Ureter (tissue), 1 donor: Measurements from ENCODE around the gene ZNF784. TPM values are rescaled to one million over a fixed set of nuclear protein-coding genes. Genes with fewer than 3 reads are reported as not detected.

Source experiments
- DNase-seq: peaks from one replicate; pipeline ENCODE4 v3.0.0-alpha.2; 2020; ENCODE audit warnings: low spot score
- total RNA-seq: library from RNA; stranded (reverse); gene quantifications from one replicate; pipeline ENCODE4 v1.2.4, GENCODE V29; 2023
- donor health status: DM: yes; HTN: yes; CAD: no.

ZNF784 gene
- total RNA-seq, 1 donor from 2014 or later: 9.5 TPM

DNA sequence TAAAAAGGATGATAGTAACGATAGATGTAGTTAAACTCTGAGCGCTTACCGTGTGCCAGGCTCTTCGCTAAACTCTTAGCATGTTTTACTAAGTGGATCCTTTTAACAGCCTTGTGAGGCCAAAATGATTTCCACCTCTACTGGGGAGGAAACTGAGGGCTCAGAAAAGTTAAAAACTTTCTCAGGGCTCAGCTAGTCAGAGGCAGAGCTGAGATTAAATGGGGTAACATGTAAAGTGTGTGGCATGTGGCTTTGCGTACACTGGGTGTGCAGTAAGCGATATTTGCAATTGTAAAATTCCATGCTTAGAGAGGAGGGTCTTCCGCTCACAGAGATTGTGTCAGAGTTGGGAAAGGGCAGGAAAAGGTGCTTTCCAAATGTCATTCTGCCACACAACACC is 32.2 kb upstream of the ZNF784 start:
- no peak for DNase-seq

DNA sequence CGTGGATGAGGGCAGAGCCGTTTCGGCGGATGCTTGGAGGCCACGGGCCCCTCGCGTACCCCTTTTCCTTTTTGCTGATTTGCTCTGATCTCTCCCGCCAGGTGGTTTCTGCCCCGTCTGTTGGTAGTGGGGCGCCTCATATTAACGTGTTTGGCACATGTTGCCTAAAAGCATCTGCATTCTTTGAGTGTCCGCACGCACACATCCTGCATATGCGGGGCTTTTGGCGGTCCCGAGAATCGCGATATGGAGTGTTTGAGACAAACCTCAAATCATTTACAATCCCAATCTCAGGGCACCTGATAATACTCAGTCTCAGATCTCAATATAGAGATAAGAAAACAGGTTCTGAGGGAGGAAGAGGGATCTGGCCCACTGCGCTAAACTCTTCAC is 31.3 kb upstream of the ZNF784 start:
- DNase-seq: no peak

DNA sequence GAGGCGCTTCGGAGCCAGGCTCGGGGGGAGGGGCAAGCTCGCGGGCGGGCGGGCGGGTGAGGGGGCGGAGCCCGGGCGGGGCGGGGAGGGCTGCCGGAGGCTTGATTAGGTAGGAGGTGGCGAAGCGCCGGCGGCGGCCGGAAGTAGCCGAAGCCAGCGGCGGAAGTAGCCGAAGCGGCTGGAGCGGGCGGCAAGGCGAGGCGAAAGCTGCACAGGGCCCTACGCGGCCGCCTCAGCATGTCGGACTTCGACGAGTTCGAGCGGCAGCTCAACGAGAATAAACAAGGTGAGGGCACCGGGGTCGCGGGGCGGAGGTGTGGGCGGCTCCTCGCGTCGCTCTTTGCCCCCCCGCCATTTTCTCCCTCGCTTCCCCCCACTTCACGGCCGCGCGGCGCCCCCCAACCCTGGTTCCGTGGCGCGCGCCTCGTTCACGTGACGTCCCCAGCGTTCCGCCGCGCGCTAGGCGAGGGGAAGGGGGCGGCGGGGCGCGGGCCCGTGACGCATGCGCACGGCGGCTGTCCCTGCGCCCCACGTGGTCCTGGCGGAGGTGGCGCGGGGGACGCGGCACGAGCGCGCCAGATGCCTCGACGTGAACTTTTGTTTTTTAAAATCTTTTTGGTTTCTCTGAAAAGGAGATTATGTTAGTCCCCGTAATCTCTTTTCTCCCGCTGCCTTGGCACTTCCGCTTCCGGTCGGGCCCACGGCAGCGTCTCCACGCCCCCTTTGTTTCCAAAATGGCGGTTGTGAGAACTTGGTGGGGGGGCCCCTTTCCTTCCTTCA is 30.7 kb upstream of the ZNF784 start, which contains the start of gene U2AF2:
Gene U2AF2 (plus strand): TSS at position 168 of the 780 bp plus-strand sequence. CDS start 70 bp downstream, at position 238.
- peak; percentile 97 for DNase-seq

GRCh38 chr19:55654323-55654867 is 30.0 kb upstream of the ZNF784 start:
- DNase-seq: peak; percentile 100

DNA sequence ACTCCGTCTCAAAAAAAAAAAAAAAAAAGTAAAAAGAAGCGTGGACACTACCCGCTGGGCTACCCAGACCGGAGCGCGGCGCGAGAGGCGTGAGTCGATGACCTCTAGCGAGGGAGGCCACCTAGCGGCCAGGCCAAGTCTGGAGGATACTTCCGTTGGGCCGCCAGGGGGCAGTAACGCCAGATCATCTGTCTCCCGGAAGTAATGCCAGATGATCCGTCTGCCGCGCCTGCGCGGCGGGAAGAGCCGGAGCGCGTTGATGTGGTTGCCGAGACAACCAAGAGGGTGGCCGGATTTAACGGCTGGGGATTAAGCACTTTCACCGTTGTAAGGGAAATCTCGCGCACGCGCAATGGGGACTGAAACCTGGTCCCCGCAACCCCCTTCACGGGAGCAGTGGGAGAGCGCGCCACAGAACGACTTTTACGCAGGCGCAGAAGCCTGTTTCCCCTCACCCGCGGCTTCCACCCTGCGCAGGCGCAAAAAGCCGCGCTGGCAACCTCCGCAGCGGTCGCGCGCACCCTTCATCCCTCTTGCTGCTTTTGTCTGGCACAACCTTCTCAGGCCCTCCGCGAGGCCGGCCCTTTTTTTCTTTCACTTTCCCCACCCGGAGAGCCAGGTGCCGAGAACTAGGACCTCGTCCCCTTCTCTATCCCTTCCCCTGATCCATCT is 29.4 kb upstream of the ZNF784 start:
- peak; percentile 98 for DNase-seq

- peak; percentile 69 for DNase-seq
Observed at GRCh38 chr19:55652311-55653128, 28.2 kb upstream of the ZNF784 start.

GRCh38 chr19:55651236-55651635 is 26.9 kb upstream of the ZNF784 start:
- no peak for DNase-seq

DNA sequence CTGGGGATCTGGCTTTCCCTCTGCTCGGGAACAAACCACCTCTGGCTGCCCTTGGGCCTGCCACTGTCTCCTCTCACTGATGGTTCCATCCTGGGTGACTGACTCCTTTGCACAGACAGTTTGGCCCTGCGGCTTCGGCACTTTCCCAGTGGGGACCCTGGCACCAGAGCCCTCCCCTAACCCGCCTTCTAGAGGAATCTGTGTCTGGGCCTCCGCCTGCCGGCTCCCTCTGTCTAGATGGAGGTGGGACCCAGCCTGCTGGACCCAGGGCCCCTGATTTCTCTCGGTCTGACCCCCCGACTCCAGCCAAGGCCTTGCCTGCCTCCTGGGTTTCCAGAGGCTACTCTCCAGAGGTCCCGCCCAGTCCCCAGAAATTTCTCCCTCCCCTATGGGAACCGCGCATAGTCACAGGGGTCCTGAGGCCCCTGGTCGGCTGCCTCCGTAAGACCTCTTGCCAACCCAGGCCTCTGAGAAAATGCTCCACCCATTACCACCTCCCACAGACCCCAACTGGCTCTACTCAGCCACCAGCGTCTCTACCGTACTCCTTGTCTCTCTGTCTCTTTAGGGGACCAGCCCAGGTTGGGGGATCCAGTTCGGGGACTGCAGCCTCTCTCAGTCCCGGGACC is 26.4 kb upstream of the ZNF784 start:
- DNase-seq: no peak

- DNase-seq: no peak
Observed at GRCh38 chr19:55650126-55650557, 25.8 kb upstream of the ZNF784 start.

GRCh38 chr19:55649268-55650125 is 25.1 kb upstream of the ZNF784 start:
- no peak for DNase-seq

GRCh38 chr19:55648585-55649267 is 24.4 kb upstream of the ZNF784 start:
- DNase-seq: no peak

GRCh38 chr19:55647732-55648584 is 23.6 kb upstream of the ZNF784 start, which contains the start of gene CCDC106:
TSS of gene CCDC106 (plus strand) at chr19:55648212. CDS start at chr19:55649047, 835 bp downstream.
- DNase-seq: peak; percentile 62

DNA sequence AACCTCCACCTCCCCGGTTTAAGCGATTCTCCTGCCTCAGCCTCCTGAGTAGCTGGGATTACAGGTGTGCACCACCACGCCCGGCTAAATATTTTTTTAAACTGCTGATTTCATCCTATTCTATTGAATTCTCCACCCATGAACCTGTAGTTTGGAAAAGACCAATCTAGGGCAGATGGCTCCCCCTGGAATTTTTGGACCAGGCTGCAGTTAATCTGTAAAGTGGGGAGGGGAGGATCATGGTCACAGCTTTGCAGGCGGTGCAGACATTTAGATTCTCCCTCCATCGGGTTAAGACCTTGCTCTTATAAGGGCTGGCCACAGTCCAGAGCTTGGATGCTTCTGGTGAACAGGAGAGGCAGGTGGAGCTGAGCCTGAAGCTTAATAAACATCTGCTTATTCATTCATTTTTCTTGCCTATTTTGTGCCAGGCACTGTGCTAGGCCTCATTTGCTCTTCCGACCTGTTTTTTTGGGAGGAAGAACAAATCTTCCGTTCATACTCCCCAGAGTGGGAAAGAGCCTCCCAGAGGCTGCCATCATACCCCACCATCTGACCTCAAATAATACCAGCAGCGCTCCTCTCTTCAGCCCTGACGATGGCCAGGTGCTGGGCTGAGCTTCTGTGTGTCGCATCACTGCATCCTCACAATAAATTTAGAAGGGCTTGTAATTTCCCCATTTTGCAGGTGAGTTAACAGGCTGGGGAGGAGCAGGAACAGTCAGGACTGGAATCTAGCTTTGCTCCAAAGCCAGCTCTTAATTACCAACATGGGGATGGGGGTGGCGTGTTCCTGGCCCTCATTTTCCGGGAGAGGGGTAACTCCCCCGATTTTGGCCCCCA is 22.7 kb upstream of the ZNF784 start:
- DNase-seq: no peak

- DNase-seq: no peak
Observed at GRCh38 chr19:55645512-55645881, 21.1 kb upstream of the ZNF784 start.

DNA sequence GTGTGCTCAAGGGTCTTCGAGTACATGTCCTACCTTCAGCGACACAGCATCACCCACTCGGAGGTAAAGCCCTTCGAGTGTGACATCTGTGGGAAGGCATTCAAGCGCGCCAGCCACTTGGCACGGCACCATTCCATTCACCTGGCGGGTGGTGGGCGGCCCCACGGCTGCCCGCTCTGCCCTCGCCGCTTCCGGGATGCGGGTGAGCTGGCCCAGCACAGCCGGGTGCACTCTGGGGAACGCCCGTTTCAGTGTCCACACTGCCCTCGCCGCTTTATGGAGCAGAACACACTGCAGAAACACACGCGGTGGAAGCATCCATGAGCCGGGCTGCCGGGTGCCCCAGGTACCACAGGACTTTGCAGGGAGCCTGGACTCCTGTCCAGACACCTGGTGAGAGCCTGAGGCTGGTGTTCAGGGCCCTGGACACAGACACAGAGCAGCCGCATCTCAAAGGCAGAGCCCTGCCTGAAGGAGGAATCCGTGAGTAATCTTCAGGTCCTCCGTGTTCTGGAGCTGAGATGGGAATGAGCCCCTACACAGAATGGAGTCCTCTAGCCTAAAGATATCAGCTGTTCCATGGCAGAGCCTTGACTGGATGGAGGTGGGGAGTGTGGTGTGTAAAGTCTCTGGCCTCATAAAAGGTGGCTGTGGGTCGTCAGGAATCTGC is 20.6 kb upstream of the ZNF784 start:
- DNase-seq: no peak

DNA sequence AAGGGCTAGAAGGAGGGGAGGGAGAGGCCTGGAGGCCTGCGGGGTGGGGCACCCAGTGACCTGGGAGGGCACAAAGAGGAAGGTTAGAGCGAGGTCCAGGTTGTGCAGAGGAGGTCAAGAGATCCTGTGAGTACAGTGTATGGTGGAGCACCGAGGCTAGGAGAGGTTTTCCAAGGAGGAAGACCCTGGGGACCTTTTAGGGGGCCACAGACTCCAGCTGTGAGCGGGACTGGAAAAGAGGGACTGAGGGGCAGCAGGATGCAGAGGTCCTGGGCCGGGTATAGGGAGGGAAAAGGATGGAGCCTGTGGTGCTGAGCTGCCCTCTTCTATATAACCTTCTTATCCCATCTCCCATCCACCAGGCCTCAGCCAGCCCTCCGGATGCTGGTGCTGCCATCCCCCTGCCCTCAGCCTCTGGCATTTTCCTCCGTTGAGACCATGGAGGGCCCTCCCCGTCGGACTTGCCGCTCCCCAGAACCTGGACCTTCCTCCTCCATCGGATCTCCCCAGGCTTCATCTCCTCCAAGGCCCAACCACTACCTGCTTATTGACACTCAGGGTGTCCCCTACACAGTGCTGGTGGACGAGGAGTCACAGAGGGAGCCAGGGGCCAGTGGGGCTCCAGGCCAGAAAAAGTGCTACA is 19.9 kb upstream of the ZNF784 start:
- DNase-seq: no peak

DNA sequence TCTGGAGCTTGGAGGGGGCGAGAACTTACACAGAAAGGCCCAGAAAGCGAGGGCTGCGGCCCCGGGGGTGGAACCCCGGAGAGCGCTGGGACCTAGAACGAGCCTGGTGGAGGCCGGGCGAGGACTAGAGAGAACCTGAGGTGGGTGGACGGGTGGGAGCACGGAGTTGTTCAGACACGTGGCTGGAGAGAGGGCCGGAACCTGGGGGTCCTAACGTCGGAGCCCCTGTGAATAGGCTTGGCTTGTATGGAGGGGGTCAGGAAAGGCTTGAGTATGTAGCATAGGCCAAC is 19.5 kb upstream of the ZNF784 start:
- DNase-seq: no peak
